Prostate gland (tissue), 2 donors: ENCODE data around the gene CEP85. TPM values are rescaled to one million over a fixed set of nuclear protein-coding genes. Genes with fewer than 3 reads are reported as not detected.
"Not testable (repeated sequence)": the region's sequence is repeated elsewhere in the genome, so short reads cannot be mapped to it uniquely, and the experiment has no call there.

Experiments used
- DNase-seq: peaks from one replicate; pipeline ENCODE4 v3.0.0-alpha.2; 2019; ENCODE audit warnings: low spot score
- H3K27ac ChIP-seq, 2 donors: fragments of 200-600 bp; sonication (generic); 2 replicates each; pipeline ENCODE4 v1.5.1; 2017 to 2019
- H3K27me3 ChIP-seq: fragments of 200-600 bp; sonication (generic); replicated peaks from 2 replicates; pipeline ENCODE4 v1.5.1; 2019; ENCODE audit not compliant: insufficient read depth
- H3K36me3 ChIP-seq, 2 donors: fragments of 200-600 bp; sonication (generic); 1 replicate in 1 of 2; 2 replicates in 1 of 2; pipeline versions ENCODE4 v1.5.1 to v1.8.1; 2017 to 2019
- H3K4me1 ChIP-seq: fragments of 200-600 bp; sonication (generic); replicated peaks from 2 replicates; pipeline ENCODE4 v1.5.1; 2019
- H3K4me3 ChIP-seq, 2 donors: fragments of 200-600 bp; sonication (generic); 2 replicates each; pipeline ENCODE4 v1.5.1; 2017 to 2019
- H3K9me3 ChIP-seq: fragments of 200-600 bp; sonication (generic); 2 replicates; pipeline ENCODE4 v1.5.1; 2017
- CTCF ChIP-seq, 4 experiments: fragments of 200-600 bp in 2 of 4; fragments of 450-650 bp in 2 of 4; sonication (generic) in 2 of 4; IDR thresholded peaks; 1 replicate in 3 of 4; 2 replicates in 1 of 4; pipeline ENCODE4 v1.5.1; 2016 to 2019; ENCODE audit warnings: antibody characterized with exemption in 4 of 4, mild to moderate bottlenecking in 2 of 4, moderate library complexity in 2 of 4
- POLR2A ChIP-seq: fragments of 450-650 bp; IDR thresholded peaks from one replicate; pipeline ENCODE4 v1.6.1; 2016; ENCODE audit warnings: antibody characterized with exemption, mild to moderate bottlenecking
- POLR2AphosphoS5 ChIP-seq: sonication (generic); formaldehyde crosslinking; IDR thresholded peaks from one replicate; pipeline ENCODE4 v1.6.1; 2017; ENCODE audit warnings: antibody characterized with exemption
- WGBS: methylation state at CpG from one replicate; pipeline ENCODE4 v1.1.5; 2018; 5-methylcytosine and 5-hydroxymethylcytosine counted together
- intact Hi-C: fragments of 100-400 bp; cut with DNase I; formaldehyde crosslinking; loops from one replicate; pipeline ENCODE4 v1.14.2; 2022
- total RNA-seq, 2 donors: library from RNA; depleted of rRNA; stranded (reverse); fragments of >200 nt; gene quantifications; one replicate each; pipeline ENCODE4 v1.1.0, GENCODE V29; 2016

CEP85 gene
- total RNA-seq, 2 donors from 2014 or later = 3.4 to 21.0 TPM

GRCh38 chr1:26305667-26306289 lies 71.8 kb downstream of the CEP85 start:
- no peaks in the 10 kb centered on the region for H3K9me3 ChIP-seq
- H3K4me1 ChIP-seq = no peaks in the 10 kb centered on the region
- WGBS = 13% methylated on average over 8 of the region's 8 CpGs
- no peak overlapping the region for H3K27ac ChIP-seq
- H3K4me3 ChIP-seq = peak overlapping the region; percentile 65 to 80
- H3K27me3 ChIP-seq = no peaks in the 10 kb centered on the region
- DNase-seq = no peak
- no peaks in the 10 kb centered on the region for H3K36me3 ChIP-seq
- intact Hi-C loops = no loop called here
- no peak for TF ChIP-seq CTCF (IDR thresholded peaks at IDR 0.05)
- TF ChIP-seq POLR2AphosphoS5 = no peak
- no peak for TF ChIP-seq POLR2A

GRCh38 chr1:26306290-26307229 lies 72.6 kb downstream of the CEP85 start, which contains the start of gene UBXN11:
UBXN11 (minus strand) TSS chr1:26306636; CDS start chr1:26302883, 3,753 bp downstream.
- TF ChIP-seq POLR2AphosphoS5 (peak; percentile 87), CTCF (IDR thresholded peaks at IDR 0.05) (peak in 2 of 4 experiments; percentile 19 to 24), POLR2A (no peak)
- no peak within 1 kb of the TSS for H3K27ac ChIP-seq

GRCh38 chr1:26307363-26307781 lies 73.4 kb downstream of the CEP85 start:
- intact Hi-C loops = no loop called here
- Histone ChIP-seq H3K36me3 (no peaks in the 10 kb centered on the region), H3K27ac (no peak overlapping the region), H3K27me3 (no peaks in the 10 kb centered on the region), H3K4me1 (no peaks in the 10 kb centered on the region), H3K4me3 (no peak overlapping the region), H3K9me3 (no peaks in the 10 kb centered on the region)
- no peak for DNase-seq
- TF ChIP-seq POLR2A (no peak), POLR2AphosphoS5 (no peak), CTCF (IDR thresholded peaks at IDR 0.05) (no peak)
- 39% methylated on average over 6 of the region's 6 CpGs for WGBS

More at GRCh38 chr1:26306290-26307229, 72.6 kb downstream of the CEP85 start, which contains the start of gene UBXN11:
- H3K4me1 ChIP-seq = no peaks in the 10 kb centered on the region
- H3K36me3 ChIP-seq = no peaks in the 10 kb centered on the region
- 2% methylated on average over 51 of the region's 51 CpGs for WGBS
- intact Hi-C loops = no loop called here
- H3K27me3 ChIP-seq = no peaks in the 10 kb centered on the region
- DNase-seq = peak; percentile 96
- H3K9me3 ChIP-seq = no peaks in the 10 kb centered on the region
- H3K4me3 ChIP-seq = peak within 1 kb of the TSS; percentile 65 to 80

GRCh38 chr1:26307966-26308899 lies 74.2 kb downstream of the CEP85 start:
- intact Hi-C loops, H3K36me3 ChIP-seq, DNase-seq, H3K27ac ChIP-seq, H3K9me3 ChIP-seq, H3K27me3 ChIP-seq, H3K4me1 ChIP-seq, H3K4me3 ChIP-seq: not testable (repeated sequence)
- 85% methylated on average over 21 of the region's 21 CpGs for WGBS

- no peak overlapping the region for H3K27ac ChIP-seq
- no peak for DNase-seq
- H3K27me3 ChIP-seq = no peaks in the 10 kb centered on the region
- WGBS = 84% methylated on average over 5 of the region's 5 CpGs
- H3K36me3 ChIP-seq = no peaks in the 10 kb centered on the region
- TF ChIP-seq POLR2AphosphoS5 (no peak), POLR2A (no peak), CTCF (IDR thresholded peaks at IDR 0.05) (no peak)
- H3K4me1 ChIP-seq = no peaks in the 10 kb centered on the region
- H3K4me3 ChIP-seq = no peak overlapping the region
- intact Hi-C loops = no loop called here
- H3K9me3 ChIP-seq = no peaks in the 10 kb centered on the region
Observed at GRCh38 chr1:26314501-26314900, 80.5 kb downstream of the CEP85 start.
